ENCODE measurements around the gene SMIM41.

SMIM41 gene

GRCh38 chr12:52123487-52124186 is 44.1 kb downstream of the SMIM41 start:
- no peak for DNase-seq

- DNase-seq, result no peak
Observed at GRCh38 chr12:52125476-52125900, 46.0 kb downstream of the SMIM41 start.

GRCh38 chr12:52126050-52126604 is 46.6 kb downstream of the SMIM41 start:
- DNase-seq, result no peak

GRCh38 chr12:52126605-52127578 is 47.4 kb downstream of the SMIM41 start:
- no peak for DNase-seq

GRCh38 chr12:52127683-52128450 is 48.4 kb downstream of the SMIM41 start:
- DNase-seq, result no peak

- DNase-seq, result no peak
Observed at GRCh38 chr12:52130711-52131110, 51.2 kb downstream of the SMIM41 start.

- no peak for DNase-seq
Observed at GRCh38 chr12:52132754-52133161, 53.3 kb downstream of the SMIM41 start.

GRCh38 chr12:52137746-52138145 is 58.2 kb downstream of the SMIM41 start:
- DNase-seq, result no peak

GRCh38 chr12:52139147-52139546 is 59.6 kb downstream of the SMIM41 start:
- DNase-seq, result no peak

- peak; percentile 44 to 52 for DNase-seq
Observed at GRCh38 chr12:52139579-52140062, 60.1 kb downstream of the SMIM41 start.

- DNase-seq, result no peak
Observed at GRCh38 chr12:52141306-52141705, 61.8 kb downstream of the SMIM41 start.

GRCh38 chr12:52141875-52142274 is 62.4 kb downstream of the SMIM41 start:
- no peak for DNase-seq

GRCh38 chr12:52142431-52142830 is 62.9 kb downstream of the SMIM41 start:
- DNase-seq, result no peak

- no peak for DNase-seq
Observed at GRCh38 chr12:52144512-52145227, 65.2 kb downstream of the SMIM41 start.

- DNase-seq, result no peak
Observed at GRCh38 chr12:52145228-52146088, 66.0 kb downstream of the SMIM41 start.

- no peak for DNase-seq
Observed at GRCh38 chr12:52146089-52146821, 66.8 kb downstream of the SMIM41 start.

GRCh38 chr12:52146822-52147366 is 67.4 kb downstream of the SMIM41 start:
- DNase-seq, result no peak

- no peak for DNase-seq
Observed at GRCh38 chr12:52147367-52147963, 68.0 kb downstream of the SMIM41 start.

- no peak for DNase-seq
Observed at GRCh38 chr12:52147964-52148463, 68.5 kb downstream of the SMIM41 start.

All from activated CD4-positive, alpha-beta T cell treated with anti-CD3 and anti-CD28 coated beads, Interleukin-2, amount 50 U/mL, for 48 hours (primary cell).